Measurements from ENCODE around the gene ABL1. TPM values are rescaled to one million over a fixed set of nuclear protein-coding genes. Genes with fewer than 3 reads are reported as not detected.

ABL1 gene
- total RNA-seq, 1 experiment from 2014 or later, result 83.6 TPM

DNA sequence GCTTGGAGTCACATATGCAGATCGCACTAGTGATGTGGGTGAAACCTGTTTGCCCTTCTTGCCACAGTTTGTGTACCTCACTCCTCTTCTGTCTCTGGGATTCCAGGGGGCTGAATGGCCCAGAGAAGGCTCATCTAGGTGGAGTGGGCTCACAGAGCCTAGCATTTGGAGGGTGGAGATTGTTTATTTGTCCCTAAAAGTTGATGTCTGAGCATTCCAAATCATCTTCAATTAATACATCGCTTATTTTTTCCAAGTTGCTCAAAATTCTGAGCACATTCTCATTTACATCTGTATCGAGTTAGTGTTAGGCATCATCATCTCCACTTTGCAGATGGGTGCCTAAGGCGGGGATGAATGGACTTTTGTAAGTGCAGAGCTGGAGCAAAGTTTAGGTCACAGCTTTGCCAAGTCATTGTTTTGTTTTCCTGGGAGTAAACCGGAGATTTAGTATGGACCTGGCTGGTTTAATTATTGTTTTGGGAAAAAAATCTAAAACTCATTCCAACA is 2.0 kb downstream of the ABL1 start:
- no peak overlapping the region for H2BK5ac ChIP-seq (ENCODE audit: insufficient read length, low read length)
- H2BK15ac ChIP-seq (ENCODE audit: low read depth, low read length), result no peak overlapping the region
- no peak overlapping the region for H4K91ac ChIP-seq (ENCODE audit: insufficient read length, low read depth, low read length)
- H4K20me1 ChIP-seq (ENCODE audit: control insufficient read depth, insufficient read depth, insufficient read length), result no peaks in the 10 kb centered on the region
- no peak overlapping the region for H3K56ac ChIP-seq (ENCODE audit: insufficient read length, low read depth, low read length)
- H4K8ac ChIP-seq (replicated peaks; ENCODE audit: insufficient read length, low read depth, low read length), result no peak overlapping the region
- Mint-ChIP-seq H3K27ac (peak overlapping the region; percentile 57 to 91 (median 74); a peak in 4 of 7 replicates), H3K27me3 (ENCODE audit: low read depth) (no peaks in the 10 kb centered on the region), H3K9me3 (no peaks in the 10 kb centered on the region), H3K36me3 (ENCODE audit: insufficient read depth in 1 of 3, low read depth in 3 of 3) (no peaks in the 10 kb centered on the region; a peak in 2 of 7 replicates), H3K4me1 (peaks cover 59 to 64% of the 10 kb centered on the region in 2 experiments), H3K4me3 (peak overlapping the region; percentile 85 to 91)
- TF ChIP-seq CTCF (conservative IDR thresholded peaks at IDR 0.05), result no peak
- peak overlapping the region; percentile 51 for H3K4me2 ChIP-seq (ENCODE audit: insufficient read depth, insufficient read length, low read length)
- no peak overlapping the region for H3K23ac ChIP-seq (ENCODE audit: insufficient read length, low read depth, low read length)
- H3K27me3 ChIP-seq (ENCODE audit: insufficient read depth, low read length), result no peaks in the 10 kb centered on the region
- H3K79me2 ChIP-seq (ENCODE audit: insufficient read depth, low read length), result peaks cover 23% of the 10 kb centered on the region
- H4K5ac ChIP-seq (ENCODE audit: insufficient read length, low read depth, low read length), result no peak overlapping the region
- H3T11ph ChIP-seq (ENCODE audit: low read length), result no peak overlapping the region
- H2BK12ac ChIP-seq (ENCODE audit: insufficient read length, low read depth, low read length), result no peak overlapping the region
- DNase-seq, result no peak
- H3K14ac ChIP-seq (ENCODE audit: insufficient read depth, low read length), result no peak overlapping the region
- peak overlapping the region; percentile 4 for H3K9ac ChIP-seq (ENCODE audit: extremely low read depth, insufficient read length, low read length)
- H3K27ac ChIP-seq (ENCODE audit: insufficient read length, low read depth, low read length), result no peak overlapping the region
- H2BK120ac ChIP-seq (ENCODE audit: low read depth, low read length, poor library complexity, severe bottlenecking), result no peak overlapping the region
- no peak overlapping the region for H2AK5ac ChIP-seq (ENCODE audit: insufficient read length, low read length)
- no peak overlapping the region for H2AFZ ChIP-seq (ENCODE audit: low read length)
- H3K9me3 ChIP-seq (ENCODE audit: control insufficient read depth, low read depth, low read length), result no peaks in the 10 kb centered on the region
- peaks cover 9% of the 10 kb centered on the region for H3K23me2 ChIP-seq (ENCODE audit: insufficient read length, low read depth, low read length, poor library complexity, severe bottlenecking)
- H3K4ac ChIP-seq (ENCODE audit: low read depth, low read length), result no peak overlapping the region
- H3K79me1 ChIP-seq (ENCODE audit: insufficient read depth, low read depth, low read length, poor library complexity, severe bottlenecking), result no peaks in the 10 kb centered on the region
- H3K4me1 ChIP-seq (ENCODE audit: insufficient read depth, low read length), result peaks cover 5% of the 10 kb centered on the region; the same call in 1 of the 2 replicates
- no peak overlapping the region for H2BK20ac ChIP-seq (ENCODE audit: low read depth, low read length, poor library complexity, severe bottlenecking)
- WGBS (ENCODE audit: extremely low coverage, insufficient read length, low lambda C conversion rate), result no CpG with 5 or more reads among the region's 5 CpGs
- no peak overlapping the region for H3K18ac ChIP-seq (ENCODE audit: insufficient read length, low read depth, low read length)
